BLaER1 (cell line): ENCODE measurements around the gene MTRF1.

Source experiments
- H3K27ac ChIP-seq: shearing (Covaris generic); formaldehyde crosslinking; 2 replicates; pipeline ENCODE4 v1.8.1; 2022
- H3K27me3 ChIP-seq: shearing (Covaris generic); formaldehyde crosslinking; 2 replicates; pipeline ENCODE4 v1.8.1; 2022
- H3K36me3 ChIP-seq: shearing (Covaris generic); formaldehyde crosslinking; 2 replicates; pipeline ENCODE4 v1.8.1; 2022
- H3K4me1 ChIP-seq: shearing (Covaris generic); formaldehyde crosslinking; 2 replicates; pipeline ENCODE4 v1.8.1; 2022
- H3K4me2 ChIP-seq: shearing (Covaris generic); formaldehyde crosslinking; 2 replicates; pipeline ENCODE4 v1.8.1; 2022
- H3K4me3 ChIP-seq: shearing (Covaris generic); formaldehyde crosslinking; 2 replicates; pipeline ENCODE4 v1.8.1; 2022
- H3K9ac ChIP-seq: shearing (Covaris generic); formaldehyde crosslinking; 2 replicates; pipeline ENCODE4 v1.8.1; 2022
- H3K9me3 ChIP-seq: shearing (Covaris generic); formaldehyde crosslinking; 2 replicates; pipeline ENCODE4 v1.8.1; 2022
- H4K20me1 ChIP-seq: shearing (Covaris generic); formaldehyde crosslinking; 2 replicates; pipeline ENCODE4 v1.8.1; 2022
- Cebpa-rat ChIP-seq: shearing (Covaris generic); IDR thresholded peaks from 2 replicates; pipeline ENCODE4 v1.8.1; 2022

The MTRF1 gene

DNA sequence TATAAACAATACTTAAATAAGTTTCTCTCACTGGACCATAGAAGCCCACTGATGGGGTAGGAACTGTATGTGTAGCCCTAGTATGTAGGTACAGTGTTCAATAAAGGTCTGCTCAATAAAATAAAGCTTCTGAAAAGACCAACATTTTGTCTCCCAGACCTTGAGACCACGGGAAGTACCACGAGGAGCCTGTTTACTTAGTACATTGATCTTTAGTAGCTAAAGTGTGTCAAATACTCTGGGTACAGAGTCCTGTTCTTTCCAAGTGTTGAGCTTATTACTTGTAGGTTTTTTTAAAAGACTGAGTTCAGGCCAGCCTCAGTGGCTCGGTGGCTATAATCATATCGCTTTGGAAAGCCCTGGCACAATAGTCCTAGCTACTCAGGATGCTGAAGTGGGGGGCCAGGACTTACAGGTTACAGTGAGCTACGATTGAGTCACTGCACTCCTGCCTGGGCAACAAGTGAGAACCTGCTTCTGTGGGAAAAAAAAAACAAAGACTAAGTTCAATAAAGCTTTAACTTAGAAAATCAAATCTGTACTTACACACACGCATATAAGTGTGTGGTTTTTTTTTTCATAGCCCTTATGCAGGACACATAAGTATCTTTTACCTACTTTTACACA lies 3.4 kb downstream of the MTRF1 start:
- peaks cover 10% of the 10 kb centered on the region for H3K9me3 ChIP-seq
- no peak overlapping the region for H3K4me2 ChIP-seq
- TF ChIP-seq Cebpa-rat = no peak
- peaks cover 56% of the 10 kb centered on the region for H3K36me3 ChIP-seq
- H3K9ac ChIP-seq = no peak overlapping the region
- no peaks in the 10 kb centered on the region for H3K27me3 ChIP-seq
- no peak overlapping the region for H3K27ac ChIP-seq
- H3K4me3 ChIP-seq = no peak overlapping the region
- H3K4me1 ChIP-seq = peaks cover 10% of the 10 kb centered on the region
- H4K20me1 ChIP-seq = no peaks in the 10 kb centered on the region

DNA sequence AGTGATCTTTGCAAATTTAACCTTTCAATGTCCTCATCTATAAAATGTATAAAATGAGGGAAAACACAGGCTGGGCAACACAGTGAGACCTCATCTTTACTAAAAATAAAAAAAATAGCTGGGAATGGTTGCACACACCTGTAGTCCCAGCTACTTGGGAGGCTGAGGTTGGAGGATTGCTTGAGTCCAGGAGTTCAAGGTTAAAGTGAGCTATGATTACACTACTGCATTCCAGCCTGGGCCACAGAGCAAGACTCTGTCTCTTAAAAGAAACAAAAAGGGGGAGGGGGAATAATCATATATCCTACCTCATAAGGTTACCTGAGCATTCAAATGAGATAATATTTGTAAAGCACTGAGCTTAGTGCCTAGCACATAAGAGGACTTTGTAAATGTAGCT lies 5.8 kb downstream of the MTRF1 start:
- H3K9me3 ChIP-seq = 0 out of 2 replicates have a peak, but pooled peaks cover 6% of the 10 kb centered on the region
- H3K27me3 ChIP-seq = no peaks in the 10 kb centered on the region
- no peak overlapping the region for H3K9ac ChIP-seq
- H3K36me3 ChIP-seq = peaks cover 75% of the 10 kb centered on the region
- H3K27ac ChIP-seq = no peak overlapping the region
- no peak overlapping the region for H3K4me3 ChIP-seq
- H3K4me1 ChIP-seq = peaks cover 6% of the 10 kb centered on the region
- no peaks in the 10 kb centered on the region for H4K20me1 ChIP-seq
- TF ChIP-seq Cebpa-rat = no peak
- no peak overlapping the region for H3K4me2 ChIP-seq

DNA sequence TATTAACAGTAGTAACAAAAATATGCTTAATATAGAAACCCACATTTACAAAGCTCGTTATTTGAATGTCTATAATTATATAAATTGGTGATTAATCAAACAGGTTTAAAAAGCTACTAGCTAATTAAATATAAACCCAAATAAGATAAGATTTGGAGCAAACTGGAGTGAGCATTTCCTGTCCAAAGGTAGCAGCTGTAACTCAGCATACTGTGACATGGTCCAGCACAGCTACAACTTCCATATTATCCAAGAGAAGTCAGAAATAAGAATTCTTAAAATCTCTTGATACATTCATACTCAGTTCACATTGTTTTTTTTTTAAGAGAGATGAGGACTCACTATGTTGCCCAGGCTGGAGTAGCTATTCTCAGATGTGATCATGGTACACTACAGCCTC lies 8.5 kb downstream of the MTRF1 start:
- Histone ChIP-seq H3K4me1 (no peaks in the 10 kb centered on the region), H3K9me3 (0 out of 2 replicates have a peak, but pooled peaks cover 6% of the 10 kb centered on the region), H3K36me3 (peaks cover 88% of the 10 kb centered on the region), H3K27ac (no peak overlapping the region), H3K27me3 (no peaks in the 10 kb centered on the region), H3K9ac (no peak overlapping the region), H3K4me3 (no peak overlapping the region), H3K4me2 (no peak overlapping the region), H4K20me1 (no peaks in the 10 kb centered on the region)
- no peak for TF ChIP-seq Cebpa-rat

DNA sequence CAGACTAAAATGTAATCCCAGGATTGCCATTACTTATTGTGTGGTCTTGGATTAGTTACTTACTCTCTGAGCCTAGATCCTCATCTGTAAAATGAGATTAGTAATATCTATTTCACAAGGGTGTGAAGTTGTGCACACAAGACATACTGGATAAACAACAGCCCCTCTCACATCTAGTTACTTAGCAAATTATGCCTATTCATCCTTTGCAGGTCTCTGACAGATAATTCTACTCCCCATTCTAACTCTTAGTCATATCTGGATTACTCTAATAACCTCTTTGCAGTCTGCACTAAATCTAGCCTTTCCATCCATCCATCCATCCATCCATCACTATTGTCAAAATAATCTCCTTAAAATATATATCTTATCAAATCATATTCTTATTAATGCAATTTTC lies 12.4 kb downstream of the MTRF1 start:
- Histone ChIP-seq H3K4me2 (no peak overlapping the region), H4K20me1 (no peaks in the 10 kb centered on the region), H3K4me1 (no peaks in the 10 kb centered on the region), H3K27me3 (no peaks in the 10 kb centered on the region), H3K36me3 (peaks cover 88% of the 10 kb centered on the region), H3K9me3 (no peaks in the 10 kb centered on the region), H3K27ac (no peak overlapping the region), H3K4me3 (no peak overlapping the region), H3K9ac (no peak overlapping the region)
- TF ChIP-seq Cebpa-rat = no peak

DNA sequence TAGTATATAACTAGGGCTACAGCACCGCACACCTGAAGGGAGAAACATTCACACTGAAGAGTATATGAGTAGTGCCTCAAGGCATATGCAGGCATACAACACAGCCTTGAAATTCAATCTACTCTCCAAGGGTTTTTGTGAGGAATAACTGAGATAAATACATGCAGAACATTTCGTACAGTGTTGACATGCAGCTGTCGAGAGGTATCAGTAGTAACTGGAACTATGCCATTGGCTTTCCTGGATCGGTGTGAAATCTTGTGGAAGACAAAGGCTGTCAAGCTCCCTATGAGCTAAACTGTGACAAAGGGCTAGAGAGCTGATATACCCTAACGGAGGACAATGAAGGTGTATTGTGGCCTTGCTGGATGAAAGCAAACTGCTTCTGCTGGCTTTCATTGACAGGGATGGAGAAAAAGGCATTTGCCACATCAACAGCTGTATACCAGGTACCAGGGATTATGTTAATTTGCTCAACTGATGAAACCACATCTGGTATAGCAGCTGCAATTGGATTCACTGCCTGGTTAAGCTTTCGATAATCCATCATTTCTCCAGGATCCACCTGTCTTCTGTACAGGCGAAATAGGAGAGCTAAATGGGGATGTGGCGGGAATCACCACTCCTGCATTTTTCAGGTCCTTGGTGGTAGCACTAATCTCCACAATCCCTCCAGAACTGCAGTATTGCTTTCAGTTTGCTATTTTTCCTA lies 16.3 kb downstream of the MTRF1 start:
- H3K4me1 ChIP-seq = no peaks in the 10 kb centered on the region
- no peaks in the 10 kb centered on the region for H3K9me3 ChIP-seq
- no peaks in the 10 kb centered on the region for H3K27me3 ChIP-seq
- H3K4me3 ChIP-seq = no peak overlapping the region
- H3K4me2 ChIP-seq = no peak overlapping the region
- TF ChIP-seq Cebpa-rat = no peak
- H3K36me3 ChIP-seq = peaks cover 59% of the 10 kb centered on the region
- no peak overlapping the region for H3K27ac ChIP-seq
- H4K20me1 ChIP-seq = no peaks in the 10 kb centered on the region
- no peak overlapping the region for H3K9ac ChIP-seq

DNA sequence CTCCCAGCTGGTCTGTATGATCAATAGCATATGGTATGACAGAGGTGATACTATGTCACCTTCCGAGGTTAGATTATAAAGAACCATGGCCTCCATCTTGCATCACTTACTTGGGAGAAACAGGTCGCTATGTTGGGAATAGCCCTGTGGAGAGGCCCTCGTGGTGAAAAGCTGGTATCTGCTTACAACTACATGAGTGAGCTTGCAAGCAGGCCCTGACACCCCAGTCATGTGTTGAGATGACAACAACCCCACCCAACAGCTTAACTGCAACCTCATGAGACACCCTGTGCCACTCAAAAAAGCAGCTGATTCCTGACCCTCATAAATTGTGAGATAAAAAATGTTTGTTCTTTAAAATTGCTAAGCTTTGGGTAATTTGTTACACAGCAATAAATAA lies 18.8 kb downstream of the MTRF1 start:
- no peak overlapping the region for H3K27ac ChIP-seq
- TF ChIP-seq Cebpa-rat = no peak
- H3K36me3 ChIP-seq = peaks cover 42% of the 10 kb centered on the region
- no peak overlapping the region for H3K4me3 ChIP-seq
- H3K9me3 ChIP-seq = no peaks in the 10 kb centered on the region
- H3K4me2 ChIP-seq = no peak overlapping the region
- H3K27me3 ChIP-seq = no peaks in the 10 kb centered on the region
- H3K9ac ChIP-seq = no peak overlapping the region
- no peaks in the 10 kb centered on the region for H4K20me1 ChIP-seq
- no peaks in the 10 kb centered on the region for H3K4me1 ChIP-seq

DNA sequence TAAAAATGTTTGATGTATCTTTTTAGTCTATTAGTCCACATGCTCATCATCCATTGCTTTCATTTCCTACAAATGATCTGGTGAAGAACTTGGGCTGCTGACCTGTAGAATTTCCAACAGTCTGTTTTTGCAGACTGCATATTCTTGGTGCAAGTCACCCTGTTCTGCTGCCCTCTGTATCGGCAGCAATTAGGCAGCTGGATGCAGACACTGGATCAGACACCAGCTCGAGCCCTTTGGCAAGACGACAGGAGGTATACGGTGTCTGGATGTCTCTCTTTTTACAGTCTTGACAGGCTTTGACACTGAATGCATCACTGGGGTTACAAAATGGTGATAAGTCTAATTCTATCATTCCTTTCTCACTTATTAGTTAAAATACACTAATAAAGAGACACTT lies 21.8 kb downstream of the MTRF1 start:
- Histone ChIP-seq H3K36me3 (peaks cover 31% of the 10 kb centered on the region), H3K27ac (no peak overlapping the region), H3K4me3 (no peak overlapping the region), H3K9me3 (no peaks in the 10 kb centered on the region), H3K27me3 (no peaks in the 10 kb centered on the region), H3K4me2 (no peak overlapping the region), H3K4me1 (no peaks in the 10 kb centered on the region), H4K20me1 (no peaks in the 10 kb centered on the region), H3K9ac (no peak overlapping the region)
- no peak for TF ChIP-seq Cebpa-rat

DNA sequence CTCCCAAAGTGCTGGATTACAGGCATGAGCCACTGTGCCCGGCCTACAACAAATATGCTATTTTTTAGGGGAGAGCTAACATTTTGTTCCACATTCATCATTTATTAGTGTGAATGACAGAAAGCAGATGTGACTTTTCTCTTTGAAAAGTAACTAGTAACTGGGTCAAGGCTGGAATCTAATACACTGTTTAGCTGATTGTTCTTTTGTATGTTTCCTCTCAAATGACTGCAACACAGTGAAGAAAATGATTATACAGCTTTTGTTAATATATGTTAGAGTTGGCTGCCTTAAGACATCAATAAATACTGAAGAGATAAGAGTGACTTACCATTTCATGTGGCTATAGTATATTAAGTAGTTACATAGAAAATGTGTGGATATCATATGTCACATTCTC lies 27.0 kb downstream of the MTRF1 start:
- Histone ChIP-seq H3K4me3 (no peak overlapping the region), H3K4me2 (no peak overlapping the region), H3K36me3 (peaks cover 52% of the 10 kb centered on the region), H3K9ac (no peak overlapping the region), H3K9me3 (no peaks in the 10 kb centered on the region), H3K4me1 (peaks cover 22% of the 10 kb centered on the region), H3K27me3 (no peaks in the 10 kb centered on the region), H3K27ac (no peak overlapping the region), H4K20me1 (no peaks in the 10 kb centered on the region)
- TF ChIP-seq Cebpa-rat = no peak

DNA sequence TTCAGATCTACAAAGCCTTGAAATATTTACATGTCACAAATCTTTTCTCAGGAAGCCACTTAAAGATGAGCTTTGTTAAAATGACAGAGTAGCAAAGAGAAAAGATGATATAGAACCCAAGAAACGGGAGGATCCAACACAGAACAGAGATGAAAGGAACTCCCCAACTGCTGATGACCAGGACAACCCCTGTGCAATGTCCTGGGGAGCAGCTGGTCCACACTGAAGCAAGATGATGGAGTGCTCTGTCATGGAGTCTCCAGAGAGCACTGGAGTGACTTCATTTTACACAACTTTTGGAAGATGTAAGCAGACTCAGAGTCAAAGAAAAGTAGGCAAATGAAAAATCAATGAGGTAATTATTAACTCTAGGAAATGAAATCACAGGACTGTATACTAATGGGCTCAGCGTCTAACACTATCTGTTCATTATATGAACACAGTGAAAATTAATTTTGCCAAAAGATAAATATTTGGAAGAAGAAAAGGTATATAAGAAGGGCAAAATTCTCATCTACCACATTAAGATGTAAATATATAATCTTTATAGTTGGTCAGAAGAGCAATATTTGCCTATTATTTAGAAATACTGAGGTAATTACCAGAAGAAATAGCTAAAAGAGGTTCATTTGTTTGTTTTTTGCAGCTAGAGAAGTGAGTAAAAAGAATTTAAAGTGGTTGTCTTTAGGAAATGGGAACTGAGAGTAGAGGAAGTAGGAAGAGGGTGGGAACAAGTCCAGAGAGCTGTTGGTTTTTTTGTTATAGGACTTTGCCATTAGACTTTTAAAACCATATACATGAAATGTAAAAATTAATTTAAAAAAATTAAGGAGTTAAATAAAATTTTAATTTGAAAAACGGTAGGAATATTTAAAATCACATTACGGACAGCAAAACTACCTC lies 30.5 kb downstream of the MTRF1 start:
- no peaks in the 10 kb centered on the region for H4K20me1 ChIP-seq
- no peaks in the 10 kb centered on the region for H3K9me3 ChIP-seq
- H3K4me3 ChIP-seq = no peak overlapping the region
- H3K4me1 ChIP-seq = peaks cover 22% of the 10 kb centered on the region
- no peak for TF ChIP-seq Cebpa-rat
- H3K9ac ChIP-seq = no peak overlapping the region
- peak overlapping the region; percentile 46 for H3K4me2 ChIP-seq
- H3K27me3 ChIP-seq = no peaks in the 10 kb centered on the region
- H3K36me3 ChIP-seq = peaks cover 59% of the 10 kb centered on the region
- no peak overlapping the region for H3K27ac ChIP-seq

DNA sequence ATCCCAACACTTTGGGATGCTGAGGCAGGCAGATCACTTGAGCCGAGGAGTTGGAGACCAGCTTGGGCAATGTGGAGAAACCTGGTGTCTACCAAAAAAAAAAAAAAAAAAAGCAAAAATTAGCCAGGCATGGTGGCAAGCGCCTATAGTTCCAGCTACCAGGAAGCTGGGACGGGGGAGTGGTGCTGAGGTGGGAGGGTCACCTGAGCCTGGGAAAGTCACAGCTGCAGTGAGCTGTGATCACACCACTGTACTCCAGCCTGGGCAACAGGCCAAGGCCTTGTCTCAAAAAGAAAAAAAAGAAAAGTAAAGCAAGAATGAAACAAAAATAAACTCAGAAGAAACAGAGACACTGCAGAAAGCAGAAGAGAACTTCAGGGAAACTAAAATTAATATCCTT lies 31.6 kb downstream of the MTRF1 start:
- Histone ChIP-seq H3K27ac (no peak overlapping the region), H3K4me1 (peaks cover 22% of the 10 kb centered on the region), H3K27me3 (no peaks in the 10 kb centered on the region), H3K4me2 (peak overlapping the region; percentile 24; the same call in 1 of the 2 replicates), H3K4me3 (no peak overlapping the region), H3K9ac (no peak overlapping the region), H3K36me3 (peaks cover 65% of the 10 kb centered on the region), H3K9me3 (no peaks in the 10 kb centered on the region), H4K20me1 (no peaks in the 10 kb centered on the region)
- no peak for TF ChIP-seq Cebpa-rat
